PC-9 (cell line): ENCODE data around the gene DNMT3A. TPM values are rescaled to one million over a fixed set of nuclear protein-coding genes. Genes with fewer than 3 reads are reported as not detected.
A peak's percentile ranks its signal among the peaks of the same experiment; 100 is the strongest.

ENCODE experiments used
- BruUV-seq: library from RNA; stranded (reverse); fragments of 400-500 nt; replicated peaks from 2 replicates; lab custom pipeline; 2021; lab: Mats Ljungman, UMichigan
- CTCF ChIA-PET: fragments of 300-600 bp; sonication (Branson Sonifier 250); formaldehyde crosslinking; loops from one replicate; lab custom pipeline; 2022; ENCODE audit warnings: antibody characterized with exemption; lab: Charles Lee
- POLR2A ChIA-PET: fragments of 300-600 bp; sonication (Branson Sonifier 250); formaldehyde crosslinking; loops from one replicate; lab custom pipeline; 2022; ENCODE audit warnings: antibody characterized with exemption; ENCODE audit not compliant: unreplicated experiment; lab: Charles Lee
- DNase-seq, 2 experiments: peaks; one replicate each; pipeline versions ENCODE4 v3.0.0 to v3.0.0-alpha.2; 2015 to 2022; ENCODE audit warnings: mixed read lengths in 1 of 2
- H2AFZ ChIP-seq: fragments of 200-600 bp; sonication (generic); 2 replicates; pipeline ENCODE4 v1.8.1; 2017; ENCODE audit warnings: antibody characterized with exemption
- H3F3A ChIP-seq: fragments of 200-600 bp; sonication (generic); 2 replicates; pipeline ENCODE4 v1.8.1; 2017; ENCODE audit warnings: antibody characterized with exemption, mild to moderate bottlenecking, low read depth; ENCODE audit not compliant: insufficient read depth
- H3K27ac ChIP-seq: fragments of 200-600 bp; sonication (generic); 2 replicates; pipeline ENCODE4 v1.6.1; 2016; ENCODE audit warnings: mixed run types
- H3K27me3 ChIP-seq: fragments of 200-600 bp; sonication (generic); 2 replicates; pipeline ENCODE4 v1.6.1; 2016; ENCODE audit warnings: low read depth, mixed run types; ENCODE audit not compliant: insufficient read depth
- H3K36me3 ChIP-seq: fragments of 200-600 bp; sonication (generic); 2 replicates; pipeline ENCODE4 v1.6.1; 2016; ENCODE audit warnings: low read depth, mixed run types
- H3K4me1 ChIP-seq: fragments of 200-600 bp; sonication (generic); replicated peaks from 2 replicates; pipeline ENCODE4 v1.6.1; 2016; ENCODE audit warnings: mixed run types; ENCODE audit not compliant: insufficient read depth
- H3K4me2 ChIP-seq: fragments of 200-600 bp; sonication (generic); 2 replicates; pipeline ENCODE4 v1.6.1; 2017; ENCODE audit warnings: mixed run types
- H3K4me3 ChIP-seq: fragments of 200-600 bp; sonication (generic); 2 replicates; pipeline ENCODE4 v1.6.1; 2016; ENCODE audit warnings: mixed run types
- H3K79me2 ChIP-seq: fragments of 200-600 bp; sonication (generic); 2 replicates; pipeline ENCODE4 v1.6.1; 2017; ENCODE audit warnings: low read depth, mixed run types
- H3K9me2 ChIP-seq: fragments of 200-600 bp; sonication (generic); 2 replicates; pipeline ENCODE4 v1.8.1; 2017; ENCODE audit warnings: mild to moderate bottlenecking; ENCODE audit not compliant: insufficient read depth
- H3K9me3 ChIP-seq: fragments of 200-600 bp; sonication (generic); 2 replicates; pipeline ENCODE4 v1.8.1; 2016; ENCODE audit warnings: low read depth; ENCODE audit not compliant: insufficient read depth
- H4K20me1 ChIP-seq: fragments of 200-600 bp; sonication (generic); 2 replicates; pipeline ENCODE4 v1.8.1; 2017; ENCODE audit not compliant: insufficient read depth
- CTCF ChIP-seq: fragments of 200-600 bp; sonication (generic); conservative IDR thresholded peaks from 2 replicates; pipeline ENCODE4 v1.6.1; 2017; ENCODE audit warnings: mixed run types, antibody characterized with exemption, mild to moderate bottlenecking, moderate library complexity
- EZH2 ChIP-seq: fragments of 200-600 bp; sonication (generic); IDR thresholded peaks from 2 replicates; pipeline ENCODE4 v1.8.0; 2017; ENCODE audit warnings: antibody characterized with exemption, low read depth
- intact Hi-C: fragments of 100-400 bp; cut with micrococcal nuclease; formaldehyde crosslinking; loops from one replicate; pipeline ENCODE4 v1.10.0; 2022; ENCODE audit not compliant: unreplicated experiment
- total RNA-seq: library from RNA; stranded (reverse); gene quantifications from 2 replicates; pipeline ENCODE4 v1.2.3, GENCODE V29; 2021

The DNMT3A gene
- total RNA-seq, 1 experiment from 2014 or later, result 38.9 TPM

GRCh38 chr2:25228848-25229278 lies 112.9 kb downstream of the DNMT3A start:
- no peaks in the 10 kb centered on the region for H3K9me3 ChIP-seq
- CTCF ChIA-PET, result interaction anchor here (0.6 kb wide), 1 partner anchor 64 kb away, joined by 4 read pairs; no protein-coding TSS in a partner anchor
- peaks cover 4% of the 10 kb centered on the region; the same call in 1 of the 2 replicates for H3F3A ChIP-seq
- no peaks in the 10 kb centered on the region for H3K36me3 ChIP-seq
- DNase-seq, result peak; percentile 61 to 66
- intact Hi-C loops, result loop anchor here (10.0 kb wide), 1 partner anchor 296 kb away; no protein-coding TSS in a partner anchor
- peak overlapping the region; percentile 54 for H3K4me2 ChIP-seq
- no peaks in the 10 kb centered on the region for H4K20me1 ChIP-seq
- H3K79me2 ChIP-seq, result no peaks in the 10 kb centered on the region
- H3K4me3 ChIP-seq, result no peak overlapping the region
- no peaks in the 10 kb centered on the region for H3K27me3 ChIP-seq
- no peaks in the 10 kb centered on the region for H3K9me2 ChIP-seq
- TF ChIP-seq CTCF (peak; percentile 86), EZH2 (no peak)
- H3K4me1 ChIP-seq, result 0 out of 2 replicates have a peak, but pooled peaks cover 6% of the 10 kb centered on the region
- POLR2A ChIA-PET, result interaction anchor here (0.6 kb wide), 2 partner anchors 284 to 593 kb away, joined by 5 to 10 read pairs; no protein-coding TSS in a partner anchor
- H3K27ac ChIP-seq, result no peak overlapping the region
- BruUV-seq, result no TSS peak
- H2AFZ ChIP-seq, result no peak overlapping the region

- no peaks in the 10 kb centered on the region for H3K79me2 ChIP-seq
Measured at GRCh38 chr2:25227576-25227975, 114.1 kb downstream of the DNMT3A start.

DNA sequence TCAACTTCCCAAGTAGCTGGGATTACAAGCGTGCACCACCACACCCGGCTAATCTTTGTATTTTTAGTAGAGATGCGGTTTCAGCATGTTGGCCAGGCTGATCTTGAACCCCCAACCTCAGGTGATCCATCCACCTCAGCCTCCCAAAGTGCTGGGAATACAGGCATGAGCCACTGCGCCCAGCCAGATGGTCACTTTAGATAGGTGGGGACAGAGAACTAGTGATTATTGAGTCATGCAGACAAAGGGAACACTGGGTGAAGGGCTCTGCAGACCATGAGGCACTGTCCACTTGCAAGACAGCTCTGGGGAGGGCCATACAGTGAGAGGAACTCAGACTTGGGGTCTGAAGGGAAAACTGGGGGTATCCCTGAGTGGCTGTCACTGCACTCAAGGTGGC lies 114.9 kb downstream of the DNMT3A start:
- no peak overlapping the region for H3K4me2 ChIP-seq
- CTCF ChIA-PET, result interaction anchor here (0.6 kb wide), 1 partner anchor 1156 kb away, joined by 4 read pairs; no protein-coding TSS in a partner anchor
- H4K20me1 ChIP-seq, result no peaks in the 10 kb centered on the region
- intact Hi-C loops, result loop anchor here (10.0 kb wide), 1 partner anchor 298 kb away; no protein-coding TSS in a partner anchor
- no peak for DNase-seq
- no peaks in the 10 kb centered on the region for H3K36me3 ChIP-seq
- BruUV-seq, result no TSS peak
- POLR2A ChIA-PET, result no interaction called here
- no peaks in the 10 kb centered on the region for H3K27me3 ChIP-seq
- no peak overlapping the region for H2AFZ ChIP-seq
- H3K9me2 ChIP-seq, result no peaks in the 10 kb centered on the region
- TF ChIP-seq EZH2 (no peak), CTCF (no peak)
- H3K4me3 ChIP-seq, result no peak overlapping the region
- H3K9me3 ChIP-seq, result no peaks in the 10 kb centered on the region
- H3K4me1 ChIP-seq, result 0 out of 2 replicates have a peak, but pooled peaks cover 6% of the 10 kb centered on the region
- no peak overlapping the region for H3K27ac ChIP-seq
- peaks cover 4% of the 10 kb centered on the region; the same call in 1 of the 2 replicates for H3F3A ChIP-seq
- H3K79me2 ChIP-seq, result no peaks in the 10 kb centered on the region

More at GRCh38 chr2:25227576-25227975, 114.1 kb downstream of the DNMT3A start:
- Histone ChIP-seq H2AFZ (no peak overlapping the region), H3K27me3 (no peaks in the 10 kb centered on the region), H3K9me3 (no peaks in the 10 kb centered on the region), H3K4me2 (no peak overlapping the region), H3K9me2 (no peaks in the 10 kb centered on the region), H3K36me3 (no peaks in the 10 kb centered on the region), H3K27ac (no peak overlapping the region), H3F3A (peaks cover 4% of the 10 kb centered on the region; the same call in 1 of the 2 replicates), H4K20me1 (no peaks in the 10 kb centered on the region), H3K4me3 (no peak overlapping the region), H3K4me1 (0 out of 2 replicates have a peak, but pooled peaks cover 6% of the 10 kb centered on the region)
- TF ChIP-seq EZH2 (no peak), CTCF (no peak)
- CTCF ChIA-PET, result no interaction called here
- BruUV-seq, result no TSS peak
- DNase-seq, result no peak
- POLR2A ChIA-PET, result no interaction called here
- intact Hi-C loops, result loop anchor here (10.0 kb wide), 1 partner anchor 297 kb away; no protein-coding TSS in a partner anchor
